Measurements from ENCODE around the gene TRMT6. TPM values are rescaled to one million over a fixed set of nuclear protein-coding genes. Genes with fewer than 3 reads are reported as not detected.

TRMT6 gene
- total RNA-seq, 1 donor, result 5.4 TPM

- Histone ChIP-seq H3K4me1 (ENCODE audit: insufficient read depth, low read length) (peaks cover 12% of the 10 kb centered on the region), H3K79me2 (ENCODE audit: insufficient read depth, low read length) (no peaks in the 10 kb centered on the region), H3K27ac (ENCODE audit: low read depth, low read length) (no peak overlapping the region), H3K4me3 (ENCODE audit: insufficient read depth, low read length) (no peak overlapping the region), H3K36me3 (ENCODE audit: insufficient read depth, low read length) (no peaks in the 10 kb centered on the region), H4K20me1 (ENCODE audit: insufficient read depth, low read length) (no peaks in the 10 kb centered on the region), H2AFZ (ENCODE audit: low read length) (no peak overlapping the region), H3K9me3 (ENCODE audit: low read depth, low read length) (no peaks in the 10 kb centered on the region), H3K4me2 (ENCODE audit: insufficient read depth, low read length) (peak overlapping the region; percentile 66), H3K27me3 (ENCODE audit: insufficient read depth, low read length) (peaks cover 4% of the 10 kb centered on the region)
- no peak for DNase-seq (ENCODE audit: insufficient read length, low spot score, missing footprints)
- no peak for TF ChIP-seq CTCF (IDR thresholded peaks at IDR 0.05; ENCODE audit: extremely low read depth, low read depth, low read length)
Measured at GRCh38 chr20:5919626-5920544, 30.4 kb downstream of the TRMT6 start.

- Histone ChIP-seq H3K9me3 (ENCODE audit: low read depth, low read length) (no peaks in the 10 kb centered on the region), H2AFZ (ENCODE audit: low read length) (peak overlapping the region; percentile 45), H3K79me2 (ENCODE audit: insufficient read depth, low read length) (no peaks in the 10 kb centered on the region), H3K4me1 (ENCODE audit: insufficient read depth, low read length) (peaks cover 12% of the 10 kb centered on the region), H3K4me2 (ENCODE audit: insufficient read depth, low read length) (peak overlapping the region; percentile 66), H3K36me3 (ENCODE audit: insufficient read depth, low read length) (no peaks in the 10 kb centered on the region), H3K27ac (ENCODE audit: low read depth, low read length) (peak overlapping the region; percentile 32), H3K27me3 (ENCODE audit: insufficient read depth, low read length) (no peaks in the 10 kb centered on the region), H4K20me1 (ENCODE audit: insufficient read depth, low read length) (no peaks in the 10 kb centered on the region), H3K4me3 (ENCODE audit: insufficient read depth, low read length) (peak overlapping the region; percentile 29)
- DNase-seq (ENCODE audit: insufficient read length, low spot score, missing footprints), result peak; percentile 66
- TF ChIP-seq CTCF (IDR thresholded peaks at IDR 0.05; ENCODE audit: extremely low read depth, low read depth, low read length), result no peak
Measured at GRCh38 chr20:5918856-5919625, 31.3 kb downstream of the TRMT6 start.

- Histone ChIP-seq H4K20me1 (ENCODE audit: insufficient read depth, low read length) (no peaks in the 10 kb centered on the region), H3K79me2 (ENCODE audit: insufficient read depth, low read length) (no peaks in the 10 kb centered on the region), H3K27ac (ENCODE audit: low read depth, low read length) (no peak overlapping the region), H3K4me1 (ENCODE audit: insufficient read depth, low read length) (peaks cover 16% of the 10 kb centered on the region), H3K4me2 (ENCODE audit: insufficient read depth, low read length) (no peak overlapping the region), H3K9me3 (ENCODE audit: low read depth, low read length) (no peaks in the 10 kb centered on the region), H3K4me3 (ENCODE audit: insufficient read depth, low read length) (no peak overlapping the region), H3K27me3 (ENCODE audit: insufficient read depth, low read length) (peaks cover 10% of the 10 kb centered on the region), H2AFZ (ENCODE audit: low read length) (no peak overlapping the region), H3K36me3 (ENCODE audit: insufficient read depth, low read length) (no peaks in the 10 kb centered on the region)
- no peak for DNase-seq (ENCODE audit: insufficient read length, low spot score, missing footprints)
- no peak for TF ChIP-seq CTCF (IDR thresholded peaks at IDR 0.05; ENCODE audit: extremely low read depth, low read depth, low read length)
Measured at GRCh38 chr20:5914859-5915258, 35.5 kb downstream of the TRMT6 start.

GRCh38 chr20:5913166-5913565 lies 37.2 kb downstream of the TRMT6 start:
- DNase-seq (ENCODE audit: insufficient read length, low spot score, missing footprints), result no peak
- Histone ChIP-seq H3K27me3 (ENCODE audit: insufficient read depth, low read length) (peaks cover 16% of the 10 kb centered on the region), H3K9me3 (ENCODE audit: low read depth, low read length) (no peaks in the 10 kb centered on the region), H3K4me2 (ENCODE audit: insufficient read depth, low read length) (no peak overlapping the region), H3K79me2 (ENCODE audit: insufficient read depth, low read length) (no peaks in the 10 kb centered on the region), H3K4me3 (ENCODE audit: insufficient read depth, low read length) (no peak overlapping the region), H3K4me1 (ENCODE audit: insufficient read depth, low read length) (peaks cover 4% of the 10 kb centered on the region), H2AFZ (ENCODE audit: low read length) (no peak overlapping the region), H3K27ac (ENCODE audit: low read depth, low read length) (no peak overlapping the region), H3K36me3 (ENCODE audit: insufficient read depth, low read length) (no peaks in the 10 kb centered on the region), H4K20me1 (ENCODE audit: insufficient read depth, low read length) (no peaks in the 10 kb centered on the region)
- no peak for TF ChIP-seq CTCF (IDR thresholded peaks at IDR 0.05; ENCODE audit: extremely low read depth, low read depth, low read length)

All from osteoblast (primary cell).